ENCODE results near the gene PROX1.

PROX1 gene

GRCh38 chr1:214068979-214069378 is 81.2 kb downstream of the PROX1 start:
- no peak for DNase-seq (ENCODE audit: low spot score)
- in situ Hi-C loops (cut with MboI; ENCODE audit: low sequenced_read_pairs, unreplicated experiment): no loop called here
- TF ChIP-seq CTCF (IDR thresholded peaks at IDR 0.05; ENCODE audit: borderline replicate concordance, control extremely low read depth, extremely low read depth, insufficient read depth, missing control alignments): no peak

GRCh38 chr1:214071469-214071868 is 83.7 kb downstream of the PROX1 start:
- no peak for DNase-seq (ENCODE audit: low spot score)
- in situ Hi-C loops (cut with MboI; ENCODE audit: low sequenced_read_pairs, unreplicated experiment): no loop called here
- no peak for TF ChIP-seq CTCF (IDR thresholded peaks at IDR 0.05; ENCODE audit: borderline replicate concordance, control extremely low read depth, extremely low read depth, insufficient read depth, missing control alignments)

GRCh38 chr1:214072426-214073157 is 84.8 kb downstream of the PROX1 start:
- no peak for DNase-seq (ENCODE audit: low spot score)
- TF ChIP-seq CTCF (IDR thresholded peaks at IDR 0.05; ENCODE audit: borderline replicate concordance, control extremely low read depth, extremely low read depth, insufficient read depth, missing control alignments): no peak
- in situ Hi-C loops (cut with MboI; ENCODE audit: low sequenced_read_pairs, unreplicated experiment): no loop called here

GRCh38 chr1:214074477-214074876 is 86.7 kb downstream of the PROX1 start:
- in situ Hi-C loops (cut with MboI; ENCODE audit: low sequenced_read_pairs, unreplicated experiment): no loop called here
- TF ChIP-seq CTCF (IDR thresholded peaks at IDR 0.05; ENCODE audit: borderline replicate concordance, control extremely low read depth, extremely low read depth, insufficient read depth, missing control alignments): no peak
- no peak for DNase-seq (ENCODE audit: low spot score)

- in situ Hi-C loops (cut with MboI; ENCODE audit: low sequenced_read_pairs, unreplicated experiment): no loop called here
- no peak for TF ChIP-seq CTCF (IDR thresholded peaks at IDR 0.05; ENCODE audit: borderline replicate concordance, control extremely low read depth, extremely low read depth, insufficient read depth, missing control alignments)
- no peak for DNase-seq (ENCODE audit: low spot score)
Observed at GRCh38 chr1:214075305-214075998, 87.7 kb downstream of the PROX1 start.

- TF ChIP-seq CTCF (IDR thresholded peaks at IDR 0.05; ENCODE audit: borderline replicate concordance, control extremely low read depth, extremely low read depth, insufficient read depth, missing control alignments): no peak
- in situ Hi-C loops (cut with MboI; ENCODE audit: low sequenced_read_pairs, unreplicated experiment): no loop called here
Observed at GRCh38 chr1:214075999-214076707, 88.4 kb downstream of the PROX1 start.

More at GRCh38 chr1:214075999-214076707, 88.4 kb downstream of the PROX1 start:
- DNase-seq (ENCODE audit: low spot score): no peak
